ENCODE results near the gene ADORA3. TPM values are rescaled to one million over a fixed set of nuclear protein-coding genes. Genes with fewer than 3 reads are reported as not detected.

The ADORA3 gene
- total RNA-seq, 4 donors from 2014 or later, result 4.9 to 13.3 (median 5.1) TPM

DNA sequence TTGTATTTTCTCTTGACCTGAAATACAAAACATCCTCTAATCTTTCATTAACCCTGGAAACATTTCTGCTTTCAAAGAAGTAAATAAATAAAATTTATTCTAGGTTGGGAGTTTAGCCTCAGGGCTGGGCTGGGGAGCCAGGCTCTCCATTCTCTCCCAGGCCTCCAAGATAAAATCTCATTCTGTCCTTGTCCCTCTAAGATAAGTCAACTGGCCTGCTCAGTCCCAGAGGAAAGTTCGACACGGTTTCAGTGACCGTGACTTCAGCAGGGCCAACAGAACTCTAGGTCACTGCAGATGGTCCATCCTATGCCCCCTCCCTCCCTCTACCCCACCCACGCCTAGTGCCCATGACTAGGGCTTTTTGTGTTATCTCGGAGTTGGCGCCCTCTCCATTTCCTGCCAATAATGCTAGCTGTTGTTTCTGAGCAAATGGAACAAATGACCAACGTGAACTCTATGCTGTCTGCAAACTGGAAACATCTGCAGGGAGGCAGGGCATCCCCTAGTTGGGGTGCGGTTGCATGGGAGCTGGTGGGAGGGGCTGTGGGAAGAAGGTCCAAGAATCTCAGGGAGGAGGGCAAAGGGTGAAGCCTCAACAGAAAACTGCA is 10.1 kb upstream of the ADORA3 start:
- TF ChIP-seq, protein P1, sequence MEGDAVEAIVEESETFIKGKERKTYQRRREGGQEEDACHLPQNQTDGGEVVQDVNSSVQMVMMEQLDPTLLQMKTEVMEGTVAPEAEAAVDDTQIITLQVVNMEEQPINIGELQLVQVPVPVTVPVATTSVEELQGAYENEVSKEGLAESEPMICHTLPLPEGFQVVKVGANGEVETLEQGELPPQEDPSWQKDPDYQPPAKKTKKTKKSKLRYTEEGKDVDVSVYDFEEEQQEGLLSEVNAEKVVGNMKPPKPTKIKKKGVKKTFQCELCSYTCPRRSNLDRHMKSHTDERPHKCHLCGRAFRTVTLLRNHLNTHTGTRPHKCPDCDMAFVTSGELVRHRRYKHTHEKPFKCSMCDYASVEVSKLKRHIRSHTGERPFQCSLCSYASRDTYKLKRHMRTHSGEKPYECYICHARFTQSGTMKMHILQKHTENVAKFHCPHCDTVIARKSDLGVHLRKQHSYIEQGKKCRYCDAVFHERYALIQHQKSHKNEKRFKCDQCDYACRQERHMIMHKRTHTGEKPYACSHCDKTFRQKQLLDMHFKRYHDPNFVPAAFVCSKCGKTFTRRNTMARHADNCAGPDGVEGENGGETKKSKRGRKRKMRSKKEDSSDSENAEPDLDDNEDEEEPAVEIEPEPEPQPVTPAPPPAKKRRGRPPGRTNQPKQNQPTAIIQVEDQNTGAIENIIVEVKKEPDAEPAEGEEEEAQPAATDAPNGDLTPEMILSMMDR (IDR thresholded peaks at IDR 0.05), result no peak
- TF ChIP-seq EP300 (IDR thresholded peaks at IDR 0.05), result no peak
- no peak for TF ChIP-seq POLR2A (IDR thresholded peaks at IDR 0.05; ENCODE audit: low read depth)
- peak; percentile 37 to 62 for TF ChIP-seq POLR2AphosphoS5 (IDR thresholded peaks at IDR 0.05)
- Histone ChIP-seq H3K4me1 (peaks cover 51 to 92% (median 78%) of the 10 kb centered on the region in 4 donors), H3K27ac (replicated peaks in 1 of 4) (peak overlapping the region; percentile 36 to 95 (median 66)), H3K4me3 (no peak overlapping the region), H3K27me3 (no peaks in the 10 kb centered on the region), H3K9me3 (no peaks in the 10 kb centered on the region), H3K36me3 (no peaks in the 10 kb centered on the region)
- intact Hi-C loops (cut with DNase I), result no loop called here
- WGBS, result 71% methylated on average over 7 of the region's 8 CpGs
- DNase-seq (ENCODE audit: extremely low spot score), result no peak

DNA sequence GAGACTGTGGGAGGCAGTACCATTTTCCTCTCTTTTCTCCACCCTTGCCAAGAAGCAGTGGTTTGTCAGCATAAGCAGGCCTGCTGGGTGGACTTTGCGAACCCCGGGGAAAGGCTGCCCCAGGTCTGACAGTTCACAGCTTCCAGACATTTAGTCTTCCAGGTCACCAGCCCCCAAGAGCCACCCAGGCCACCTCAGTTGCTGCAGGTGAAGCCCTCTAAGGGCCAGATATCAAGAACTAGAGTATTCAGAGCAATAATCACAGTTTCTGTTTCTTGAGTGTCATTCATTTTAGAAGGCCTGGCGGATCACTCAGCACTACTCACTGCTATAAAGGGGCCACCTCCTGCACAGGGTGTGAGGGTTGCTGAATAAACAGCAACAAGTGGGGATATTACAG is 9.5 kb upstream of the ADORA3 start:
- Histone ChIP-seq H3K4me1 (peaks cover 55 to 98% (median 84%) of the 10 kb centered on the region in 4 donors), H3K27ac (replicated peaks in 1 of 4) (peak overlapping the region; percentile 13 to 95 (median 66))
- intact Hi-C loops (cut with DNase I), result no loop called here

DNA sequence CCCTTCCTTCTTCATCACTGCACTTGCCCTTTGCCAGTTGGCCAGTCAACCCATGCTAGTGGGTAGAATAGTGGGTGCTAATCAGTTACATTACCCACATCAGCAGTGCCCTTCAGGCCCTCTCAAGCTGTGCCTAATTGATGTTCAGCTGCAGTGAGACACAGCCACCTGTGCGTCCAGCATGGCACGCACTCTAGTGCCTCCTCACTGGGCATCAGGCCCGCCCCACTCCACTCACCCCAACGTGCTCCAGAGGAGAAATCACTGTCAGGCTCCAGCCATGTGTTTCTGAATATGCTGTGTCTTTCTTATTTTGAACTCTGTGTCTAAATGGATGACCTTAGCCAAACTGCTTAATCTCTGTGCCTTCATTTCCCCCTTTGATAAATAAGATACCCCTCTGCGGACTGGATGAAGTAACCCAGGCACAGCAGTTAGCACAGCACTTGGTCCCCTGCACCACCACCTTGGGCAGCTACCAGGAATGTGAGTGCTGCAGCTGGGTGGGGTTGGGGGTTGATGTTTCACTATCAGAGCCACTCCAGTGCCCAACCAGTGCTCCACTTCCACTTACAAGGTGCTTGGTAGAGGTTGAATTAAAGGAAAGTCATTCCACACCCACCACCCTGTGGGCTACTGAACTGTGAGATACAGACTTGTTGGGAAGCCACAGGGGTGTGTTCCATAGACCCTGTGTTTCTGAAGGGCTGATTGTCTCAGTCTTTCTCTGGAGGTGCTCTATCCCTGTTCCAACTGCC is 8.9 kb upstream of the ADORA3 start:
- no peaks in the 10 kb centered on the region for H3K9me3 ChIP-seq
- peaks cover 61 to 100% (median 90%) of the 10 kb centered on the region in 4 donors for H3K4me1 ChIP-seq
- H3K4me3 ChIP-seq, result no peak overlapping the region
- peak overlapping the region in 3 of 4 donors; percentile 40 to 95 (median 91) for H3K27ac ChIP-seq (replicated peaks in 1 of 4)
- no peak for DNase-seq (ENCODE audit: extremely low spot score)
- intact Hi-C loops (cut with DNase I), result no loop called here
- TF ChIP-seq, protein P1 (IDR thresholded peaks at IDR 0.05), result no peak
- H3K27me3 ChIP-seq, result no peaks in the 10 kb centered on the region
- no peaks in the 10 kb centered on the region for H3K36me3 ChIP-seq
- WGBS, result 85% methylated on average over 5 of the region's 5 CpGs

More for the DNA sequence above, 9.5 kb upstream of the ADORA3 start:
- H3K4me3 ChIP-seq, result no peak overlapping the region
- DNase-seq (ENCODE audit: extremely low spot score), result no peak
- no peaks in the 10 kb centered on the region for H3K9me3 ChIP-seq
- H3K27me3 ChIP-seq, result no peaks in the 10 kb centered on the region
- H3K36me3 ChIP-seq, result no peaks in the 10 kb centered on the region
- 91% methylated on average over 3 of the region's 3 CpGs for WGBS
- no peak for TF ChIP-seq POLR2A (IDR thresholded peaks at IDR 0.05; ENCODE audit: low read depth)
- no peak for TF ChIP-seq POLR2AphosphoS5 (IDR thresholded peaks at IDR 0.05)

GRCh38 chr1:111511370-111511769 is 7.9 kb upstream of the ADORA3 start:
- TF ChIP-seq POLR2AphosphoS5 (IDR thresholded peaks at IDR 0.05) (no peak), EP300 (IDR thresholded peaks at IDR 0.05) (no peak)
- TF ChIP-seq, protein P1 (IDR thresholded peaks at IDR 0.05), result no peak
- H3K4me3 ChIP-seq, result no peak overlapping the region
- no peaks in the 10 kb centered on the region for H3K36me3 ChIP-seq
- 77% methylated on average over 3 of the region's 3 CpGs for WGBS
- peaks cover 61 to 98% (median 89%) of the 10 kb centered on the region in 4 donors for H3K4me1 ChIP-seq
- no peaks in the 10 kb centered on the region for H3K27me3 ChIP-seq
- DNase-seq (ENCODE audit: extremely low spot score), result no peak
- H3K9me3 ChIP-seq, result no peaks in the 10 kb centered on the region
- intact Hi-C loops (cut with DNase I), result no loop called here
- peak overlapping the region in 3 of 4 donors; percentile 40 to 95 (median 91) for H3K27ac ChIP-seq (replicated peaks in 1 of 4)

DNA sequence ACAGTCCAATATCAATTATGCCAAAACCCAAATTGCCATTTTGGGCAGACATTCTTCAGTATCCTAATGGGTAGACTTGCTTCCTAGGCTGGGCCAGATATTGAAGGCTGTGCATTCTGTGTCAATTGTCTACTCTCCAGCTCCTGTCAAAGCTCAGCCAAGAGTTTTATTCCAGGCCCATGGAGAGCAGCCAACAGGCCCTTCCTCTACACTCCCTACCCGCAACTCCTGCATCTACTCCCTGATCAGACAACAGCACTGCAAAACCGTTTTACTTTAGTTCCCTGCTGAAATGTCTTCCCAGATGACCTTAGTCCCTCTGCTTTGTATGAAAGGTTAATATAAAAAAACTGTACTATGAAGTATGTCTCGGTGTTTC is 6.6 kb upstream of the ADORA3 start:
- Histone ChIP-seq H3K27me3 (no peaks in the 10 kb centered on the region), H3K4me1 (peaks cover 47 to 95% (median 83%) of the 10 kb centered on the region in 4 donors)
- TF ChIP-seq EP300 (IDR thresholded peaks at IDR 0.05), result no peak
- TF ChIP-seq, protein P1 (IDR thresholded peaks at IDR 0.05), result no peak
- TF ChIP-seq POLR2A (IDR thresholded peaks at IDR 0.05; ENCODE audit: low read depth), result no peak
- TF ChIP-seq POLR2AphosphoS5 (IDR thresholded peaks at IDR 0.05), result no peak

More for the DNA sequence above, 6.6 kb upstream of the ADORA3 start:
- H3K4me3 ChIP-seq, result no peak overlapping the region
- H3K36me3 ChIP-seq, result no peaks in the 10 kb centered on the region
- peak overlapping the region; percentile 47 to 95 (median 92) for H3K27ac ChIP-seq (replicated peaks in 1 of 4)
- 25% methylated on average over 3 of the region's 3 CpGs for WGBS
- no peaks in the 10 kb centered on the region for H3K9me3 ChIP-seq
- intact Hi-C loops (cut with DNase I), result loop anchor here (5.0 kb wide), 2 partner anchors 147 to 237 kb away; no protein-coding TSS in a partner anchor
- no peak for DNase-seq (ENCODE audit: extremely low spot score)
